SK-N-MC (cell line): Measurements from ENCODE around the gene GPC6.

Experiments
- EZH2 ChIP-seq: fragments of 200-600 bp; sonication (generic); IDR thresholded peaks from one replicate; pipeline ENCODE4 v1.6.1; 2017; ENCODE audit warnings: antibody characterized with exemption
- POLR2AphosphoS5 ChIP-seq: IDR thresholded peaks from 2 replicates; pipeline ENCODE4 v1.6.1; 2012; ENCODE audit warnings: mild to moderate bottlenecking, low read depth, low read length, borderline replicate concordance

- TF ChIP-seq EZH2, result no peak
- TF ChIP-seq POLR2AphosphoS5, result no peak
Observed at GRCh38 chr13:94212196-94212595, 985.6 kb downstream of the GPC6 start.
